ENCODE data around the gene LPIN2.

LPIN2 gene

DNA sequence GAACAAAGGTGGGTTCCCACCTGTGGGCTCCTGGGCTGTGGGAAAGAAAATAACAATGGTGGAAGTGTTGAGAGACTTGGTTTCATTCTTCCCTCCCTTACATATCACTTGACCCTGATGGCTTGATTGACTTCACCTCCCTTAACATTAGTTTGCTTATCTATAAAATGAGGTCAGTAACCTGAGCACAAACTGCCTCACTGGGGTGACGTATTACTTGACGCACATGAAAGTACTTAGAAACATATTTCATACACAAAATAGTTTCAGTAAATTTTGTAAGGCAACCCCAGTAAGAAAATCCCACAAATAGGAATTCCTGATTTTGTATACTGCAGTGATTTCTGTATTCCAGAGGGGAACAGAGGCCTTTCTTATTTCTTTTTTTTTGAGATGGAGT is 29.4 kb upstream of the LPIN2 start:
- no peak for DNase-seq (ENCODE audit: extremely low read depth, low read depth)
- TF ChIP-seq, protein P1, sequence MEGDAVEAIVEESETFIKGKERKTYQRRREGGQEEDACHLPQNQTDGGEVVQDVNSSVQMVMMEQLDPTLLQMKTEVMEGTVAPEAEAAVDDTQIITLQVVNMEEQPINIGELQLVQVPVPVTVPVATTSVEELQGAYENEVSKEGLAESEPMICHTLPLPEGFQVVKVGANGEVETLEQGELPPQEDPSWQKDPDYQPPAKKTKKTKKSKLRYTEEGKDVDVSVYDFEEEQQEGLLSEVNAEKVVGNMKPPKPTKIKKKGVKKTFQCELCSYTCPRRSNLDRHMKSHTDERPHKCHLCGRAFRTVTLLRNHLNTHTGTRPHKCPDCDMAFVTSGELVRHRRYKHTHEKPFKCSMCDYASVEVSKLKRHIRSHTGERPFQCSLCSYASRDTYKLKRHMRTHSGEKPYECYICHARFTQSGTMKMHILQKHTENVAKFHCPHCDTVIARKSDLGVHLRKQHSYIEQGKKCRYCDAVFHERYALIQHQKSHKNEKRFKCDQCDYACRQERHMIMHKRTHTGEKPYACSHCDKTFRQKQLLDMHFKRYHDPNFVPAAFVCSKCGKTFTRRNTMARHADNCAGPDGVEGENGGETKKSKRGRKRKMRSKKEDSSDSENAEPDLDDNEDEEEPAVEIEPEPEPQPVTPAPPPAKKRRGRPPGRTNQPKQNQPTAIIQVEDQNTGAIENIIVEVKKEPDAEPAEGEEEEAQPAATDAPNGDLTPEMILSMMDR (IDR thresholded peaks at IDR 0.05; ENCODE audit: low read depth, low read length) = no peak

DNA sequence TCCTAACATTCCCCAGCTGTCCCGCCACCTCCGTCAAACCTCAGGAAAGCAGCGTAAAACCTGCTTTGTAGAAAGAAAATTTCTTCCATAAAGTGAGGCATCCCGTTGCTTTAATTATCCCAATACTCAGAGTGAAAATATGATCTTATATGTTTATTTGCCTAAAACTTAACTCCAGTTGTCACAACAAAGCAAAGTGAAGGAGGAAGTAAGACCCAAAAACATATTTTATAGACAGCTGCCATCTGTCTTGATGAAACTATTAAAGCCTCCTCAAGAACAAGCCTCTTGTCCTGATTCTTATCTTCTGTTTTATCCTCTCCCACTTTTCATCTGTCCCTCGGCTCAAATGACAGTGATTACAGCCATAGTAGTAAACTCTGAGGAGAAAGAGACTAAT is 28.9 kb upstream of the LPIN2 start:
- TF ChIP-seq, protein P1 (IDR thresholded peaks at IDR 0.05; ENCODE audit: low read depth, low read length) = no peak
- DNase-seq (ENCODE audit: extremely low read depth, low read depth) = no peak

DNA sequence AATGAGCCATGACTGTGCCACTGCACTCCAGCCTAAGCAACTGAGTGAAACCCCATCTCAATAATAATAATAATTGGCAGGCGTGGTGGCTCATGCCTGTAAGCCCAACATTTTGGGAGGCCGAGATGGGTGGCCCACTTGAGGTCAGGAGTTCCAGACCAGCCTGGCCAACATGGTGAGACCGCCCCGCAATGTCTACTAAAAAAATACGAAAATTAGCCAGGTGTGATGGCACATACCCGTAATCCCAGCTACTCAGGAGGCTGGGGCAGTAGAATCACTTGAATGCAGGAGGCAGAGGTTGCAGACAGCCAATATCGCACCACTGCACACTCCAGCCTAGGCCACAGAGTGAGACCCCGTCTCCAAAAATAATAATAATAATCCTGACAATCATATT is 27.9 kb upstream of the LPIN2 start:
- DNase-seq (ENCODE audit: extremely low read depth, low read depth) = no peak
- TF ChIP-seq, protein P1 (IDR thresholded peaks at IDR 0.05; ENCODE audit: low read depth, low read length) = no peak

DNA sequence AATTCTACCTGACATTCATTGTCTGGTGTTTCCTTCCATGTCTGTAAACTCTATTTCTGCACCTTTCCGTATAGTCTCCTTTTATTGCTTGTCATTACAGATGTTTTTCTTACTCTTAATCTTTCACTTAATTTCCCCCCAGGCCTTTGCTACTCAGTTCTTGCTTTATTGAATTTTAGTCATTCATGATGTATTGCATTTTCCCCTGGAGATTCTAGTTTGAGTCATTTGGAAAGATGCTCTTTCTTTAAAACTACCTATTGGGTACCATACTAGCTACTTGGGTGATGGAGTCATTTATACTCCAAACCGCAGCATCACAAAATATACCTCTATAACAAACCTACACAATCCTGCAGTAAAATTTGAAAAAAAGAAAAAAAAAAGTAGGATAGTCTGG is 27.2 kb upstream of the LPIN2 start:
- no peak for DNase-seq (ENCODE audit: extremely low read depth, low read depth)
- TF ChIP-seq, protein P1 (IDR thresholded peaks at IDR 0.05; ENCODE audit: low read depth, low read length) = no peak

DNA sequence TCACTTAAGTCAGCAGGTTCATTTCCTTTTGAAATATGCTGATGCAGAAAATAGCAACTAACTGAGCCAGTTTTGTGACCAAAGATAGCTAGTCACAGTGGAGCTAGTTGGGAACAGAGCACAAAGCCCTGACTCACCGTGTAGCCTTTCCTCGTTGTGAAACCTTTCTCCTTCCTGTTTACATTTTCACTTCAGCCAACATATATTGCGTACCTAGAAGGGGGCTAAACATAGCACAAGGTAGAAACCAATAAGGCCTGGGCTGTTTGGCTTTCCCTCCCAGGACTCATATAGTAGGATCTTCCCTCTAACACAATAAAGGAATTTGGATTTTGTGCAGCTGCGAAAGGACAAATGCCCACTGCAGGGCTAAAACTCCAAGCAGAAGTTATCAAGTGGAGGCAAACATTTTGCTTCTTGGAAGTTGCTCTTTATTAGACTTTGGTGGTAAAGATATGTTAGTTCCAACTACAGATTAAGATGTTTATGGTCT is 24.5 kb upstream of the LPIN2 start:
- TF ChIP-seq, protein P1 (IDR thresholded peaks at IDR 0.05; ENCODE audit: low read depth, low read length) = no peak
- peak; percentile 16 for DNase-seq (ENCODE audit: extremely low read depth, low read depth)

DNA sequence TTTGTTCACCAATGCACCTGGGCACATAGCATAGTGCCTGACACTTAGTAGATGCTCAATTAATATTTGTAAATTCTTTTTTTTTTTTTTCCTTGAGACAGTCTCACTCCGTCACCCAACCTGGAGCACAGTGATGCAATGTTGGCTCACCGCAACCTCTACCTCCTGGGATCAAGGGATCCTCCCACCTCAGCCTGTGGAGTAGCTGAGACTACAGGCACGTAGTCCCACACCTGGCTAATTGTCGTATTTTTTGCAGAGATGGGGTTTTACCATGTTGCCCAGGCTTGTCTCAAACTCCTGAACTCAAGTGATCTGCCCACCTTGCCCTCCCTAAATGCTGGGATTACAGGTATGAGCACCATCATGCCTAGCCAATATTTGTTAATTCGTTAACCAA is 23.2 kb upstream of the LPIN2 start:
- no peak for DNase-seq (ENCODE audit: extremely low read depth, low read depth)
- TF ChIP-seq, protein P1 (IDR thresholded peaks at IDR 0.05; ENCODE audit: low read depth, low read length) = no peak

DNA sequence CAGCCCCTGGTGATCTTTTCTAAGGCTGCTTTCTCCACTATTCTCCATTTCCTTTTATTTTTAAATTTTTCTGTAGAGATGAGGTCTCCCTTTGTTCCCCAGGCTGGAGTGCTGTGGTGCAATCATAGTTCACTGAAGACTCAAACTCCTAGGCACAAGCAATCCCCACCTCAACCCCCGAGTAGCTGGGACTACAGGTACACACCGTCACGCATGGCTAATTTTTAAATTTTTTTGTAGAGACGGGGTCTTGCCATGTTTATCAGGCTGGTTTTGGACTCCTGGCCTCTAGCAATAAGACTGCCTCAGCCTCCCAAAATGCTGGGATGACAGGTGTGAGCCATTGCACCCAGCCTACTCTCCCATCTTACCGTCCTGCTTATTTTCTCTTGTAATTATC is 22.7 kb upstream of the LPIN2 start:
- TF ChIP-seq, protein P1 (IDR thresholded peaks at IDR 0.05; ENCODE audit: low read depth, low read length) = no peak

More for the DNA sequence above, 22.7 kb upstream of the LPIN2 start:
- DNase-seq (ENCODE audit: extremely low read depth, low read depth) = no peak
